ENCODE measurements around the gene CDHR5. TPM values are rescaled to one million over a fixed set of nuclear protein-coding genes. Genes with fewer than 3 reads are reported as not detected.

Gene CDHR5
- total RNA-seq, 1 experiment from 2014 or later = not detected

Other genes starting within 250 kb of the CDHR5 start
- gene PKP3, start 230.7 kb downstream of the CDHR5 start, total RNA-seq (2014; rRNA removed; shearing (Covaris generic); ENCODE audit: low replicate concordance) = 70.7 and 103 TPM in 2 replicates
- gene SIGIRR, start 210.0 kb downstream of the CDHR5 start, total RNA-seq (2014; rRNA removed; shearing (Covaris generic); ENCODE audit: low replicate concordance) = 66.9 and 103 TPM in 2 replicates
- gene ANO9, start 182.9 kb downstream of the CDHR5 start, total RNA-seq (2014; rRNA removed; shearing (Covaris generic); ENCODE audit: low replicate concordance) = not detected in 2 replicates
- gene PTDSS2, start 174.7 kb downstream of the CDHR5 start, total RNA-seq (2014; rRNA removed; shearing (Covaris generic); ENCODE audit: low replicate concordance) = 36.9 and 50.2 TPM in 2 replicates
- gene RNH1, start 117.7 kb downstream of the CDHR5 start, total RNA-seq (2014; rRNA removed; shearing (Covaris generic); ENCODE audit: low replicate concordance) = 271 and 316 TPM in 2 replicates
- gene HRAS, start 89.4 kb downstream of the CDHR5 start, total RNA-seq (2014; rRNA removed; shearing (Covaris generic); ENCODE audit: low replicate concordance) = 43.8 and 120 TPM in 2 replicates
- 2.0 and 3.4 TPM in 2 replicates for gene LRRC56, start 87.4 kb downstream of the CDHR5 start, total RNA-seq (2014; rRNA removed; shearing (Covaris generic); ENCODE audit: low replicate concordance)
- gene LMNTD2, start 64.2 kb downstream of the CDHR5 start, total RNA-seq (2014; rRNA removed; shearing (Covaris generic); ENCODE audit: low replicate concordance) = 6.7 and 18.4 TPM in 2 replicates
- gene RASSF7, start 64.0 kb downstream of the CDHR5 start, total RNA-seq (2014; rRNA removed; shearing (Covaris generic); ENCODE audit: low replicate concordance) = 107 and 124 TPM in 2 replicates
- gene PHRF1, start 48.5 kb downstream of the CDHR5 start, total RNA-seq (2014; rRNA removed; shearing (Covaris generic); ENCODE audit: low replicate concordance) = 36.5 and 42.6 TPM in 2 replicates
- 12.5 and 23.2 TPM in 2 replicates for gene IRF7, start 9.0 kb downstream of the CDHR5 start, total RNA-seq (2014; rRNA removed; shearing (Covaris generic); ENCODE audit: low replicate concordance)
- gene SCT, start 2.2 kb upstream of the CDHR5 start, total RNA-seq (2014; rRNA removed; shearing (Covaris generic); ENCODE audit: low replicate concordance) = not detected in 2 replicates
- gene DRD4, start 12.3 kb upstream of the CDHR5 start, total RNA-seq (2014; rRNA removed; shearing (Covaris generic); ENCODE audit: low replicate concordance) = not detected in 2 replicates
- gene DEAF1, start 70.3 kb upstream of the CDHR5 start, total RNA-seq (2014; rRNA removed; shearing (Covaris generic); ENCODE audit: low replicate concordance) = 37.8 and 52.4 TPM in 2 replicates
- gene TMEM80, start 70.9 kb upstream of the CDHR5 start, total RNA-seq (2014; rRNA removed; shearing (Covaris generic); ENCODE audit: low replicate concordance) = 6.3 and 15.6 TPM in 2 replicates
- 264 and 273 TPM in 2 replicates for gene EPS8L2, start 81.3 kb upstream of the CDHR5 start, total RNA-seq (2014; rRNA removed; shearing (Covaris generic); ENCODE audit: low replicate concordance)
- gene TALDO1, start 122.5 kb upstream of the CDHR5 start, total RNA-seq (2014; rRNA removed; shearing (Covaris generic); ENCODE audit: low replicate concordance) = 1,239 and 1,416 TPM in 2 replicates
- 27.5 and 45.0 TPM in 2 replicates for gene GATD1, start 152.5 kb upstream of the CDHR5 start, total RNA-seq (2014; rRNA removed; shearing (Covaris generic); ENCODE audit: low replicate concordance)
- not detected in 2 replicates for gene CEND1, start 165.1 kb upstream of the CDHR5 start, total RNA-seq (2014; rRNA removed; shearing (Covaris generic); ENCODE audit: low replicate concordance)
- gene SLC25A22, start 173.3 kb upstream of the CDHR5 start, total RNA-seq (2014; rRNA removed; shearing (Covaris generic); ENCODE audit: low replicate concordance) = 12.5 and 13.6 TPM in 2 replicates
- gene PIDD1, start 180.3 kb upstream of the CDHR5 start, total RNA-seq (2014; rRNA removed; shearing (Covaris generic); ENCODE audit: low replicate concordance) = 16.7 and 36.1 TPM in 2 replicates
- 302 and 318 TPM in 2 replicates for gene RPLP2, start 185.0 kb upstream of the CDHR5 start, total RNA-seq (2014; rRNA removed; shearing (Covaris generic); ENCODE audit: low replicate concordance)
- gene PNPLA2, start 194.0 kb upstream of the CDHR5 start, total RNA-seq (2014; rRNA removed; shearing (Covaris generic); ENCODE audit: low replicate concordance) = 11.6 and 15.3 TPM in 2 replicates
- 15.0 and 29.5 TPM in 2 replicates for gene CRACR2B, start 203.0 kb upstream of the CDHR5 start, total RNA-seq (2014; rRNA removed; shearing (Covaris generic); ENCODE audit: low replicate concordance)
- gene CD151, start 208.0 kb upstream of the CDHR5 start, total RNA-seq (2014; rRNA removed; shearing (Covaris generic); ENCODE audit: low replicate concordance) = 873 and 905 TPM in 2 replicates
- gene POLR2L, start 217.6 kb upstream of the CDHR5 start, total RNA-seq (2014; rRNA removed; shearing (Covaris generic); ENCODE audit: low replicate concordance) = 90.2 and 103 TPM in 2 replicates
- 250 and 324 TPM in 2 replicates for gene TSPAN4, start 217.9 kb upstream of the CDHR5 start, total RNA-seq (2014; rRNA removed; shearing (Covaris generic); ENCODE audit: low replicate concordance)